Testis (tissue), 3 donors: ENCODE measurements around the gene TNNT1. TPM values are rescaled to one million over a fixed set of nuclear protein-coding genes. Genes with fewer than 3 reads are reported as not detected.
"Not testable (repeated sequence)": the region's sequence is repeated elsewhere in the genome, so short reads cannot be mapped to it uniquely, and the experiment has no call there.

Experiments used
- DNase-seq: peaks from one replicate; pipeline ENCODE4 v3.0.0-alpha.2; 2019
- H3K27ac ChIP-seq, 2 donors: fragments of 200-600 bp; sonication (generic); one replicate each; pipeline ENCODE4 v1.5.1; 2019
- H3K27me3 ChIP-seq: fragments of 200-600 bp; sonication (generic); one replicate; pipeline ENCODE4 v1.5.1; 2019
- H3K36me3 ChIP-seq: fragments of 200-600 bp; sonication (generic); one replicate; pipeline ENCODE4 v1.5.1; 2017; ENCODE audit warnings: low read depth; ENCODE audit errors: missing control alignments
- H3K4me1 ChIP-seq: fragments of 200-600 bp; sonication (generic); one replicate; pipeline ENCODE4 v1.5.1; 2019
- H3K4me3 ChIP-seq, 2 donors: fragments of 200-600 bp; sonication (generic); one replicate each; pipeline ENCODE4 v1.5.1; 2017 to 2019
- H3K9me3 ChIP-seq: fragments of 200-600 bp; sonication (generic); one replicate; pipeline ENCODE4 v1.5.1; 2017
- CTCF ChIP-seq, 3 experiments: fragments of 450-650 bp in 2 of 3; fragments of 200-600 bp in 1 of 3; sonication (generic) in 1 of 3; IDR thresholded peaks; one replicate each; pipeline ENCODE4 v1.5.1; 2016 to 2019; ENCODE audit warnings: antibody characterized with exemption in 3 of 3, mild to moderate bottlenecking in 2 of 3, moderate library complexity in 1 of 3
- POLR2A ChIP-seq: fragments of 450-650 bp; IDR thresholded peaks from one replicate; pipeline ENCODE4 v1.6.1; 2017; ENCODE audit warnings: antibody characterized with exemption, mild to moderate bottlenecking, moderate library complexity
- WGBS, 2 donors: methylation state at CpG; one replicate each; pipeline ENCODE4 v1.1.5; 2018; 5-methylcytosine and 5-hydroxymethylcytosine counted together
- intact Hi-C: fragments of 100-400 bp; cut with DNase I; formaldehyde crosslinking; loops from one replicate; pipeline ENCODE4 v1.15.1; 2023; ENCODE audit warnings: low total_unique reads
- polyA plus RNA-seq: library from polyadenylated mRNA; stranded (reverse); fragments of 350-450 nt; fragmentation: Illumina TruSeq; extraction: RNeasy Lipid Tissue Mini Kit (QIAGEN cat#74804); gene quantifications from one replicate; pipeline ENCODE4 v1.2.3, GENCODE V29; 2014; ENCODE audit warnings: low read depth, low replicate concordance; ENCODE audit not compliant: insufficient read depth
- total RNA-seq, 2 donors: library from RNA; depleted of rRNA; stranded (reverse); fragments of >200 nt; gene quantifications; one replicate each; pipeline ENCODE4 v1.2.3, GENCODE V29; 2016

TNNT1 gene
- total and polyA plus RNA-seq, 3 donors from 2014 or later, result 13.0 to 84.0 (median 14.5) TPM

GRCh38 chr19:55112246-55112776 is 36.7 kb downstream of the TNNT1 start:
- no peak for DNase-seq
- WGBS, 2 donors, result 91 to 96% methylated on average over 11 to 17 of the region's 25 CpGs
- Histone ChIP-seq H3K9me3 (no peaks in the 10 kb centered on the region), H3K4me1 (peaks cover 28% of the 10 kb centered on the region), H3K36me3 (no peaks in the 10 kb centered on the region), H3K4me3 (no peak overlapping the region), H3K27ac (peak overlapping the region in 1 of 2 donors; percentile 79), H3K27me3 (no peaks in the 10 kb centered on the region)
- intact Hi-C loops, result no loop called here
- TF ChIP-seq POLR2A, result no peak
- TF ChIP-seq CTCF (IDR thresholded peaks at IDR 0.05), result no peak

- Histone ChIP-seq H3K4me3 (no peak overlapping the region), H3K27ac (peak overlapping the region; percentile 24 to 36), H3K4me1 (peaks cover 28% of the 10 kb centered on the region), H3K27me3 (no peaks in the 10 kb centered on the region), H3K9me3 (no peaks in the 10 kb centered on the region), H3K36me3 (no peaks in the 10 kb centered on the region)
- TF ChIP-seq POLR2A, result no peak
- TF ChIP-seq CTCF (IDR thresholded peaks at IDR 0.05), result no peak
- DNase-seq, result no peak
- intact Hi-C loops, result no loop called here
- WGBS, 2 donors, result 79 to 84% methylated on average over 17 to 21 of the region's 21 CpGs
Measured at GRCh38 chr19:55111238-55111831, 37.7 kb downstream of the TNNT1 start.

GRCh38 chr19:55109527-55110291 is 39.3 kb downstream of the TNNT1 start:
- intact Hi-C loops, result no loop called here
- H3K27me3 ChIP-seq, result no peaks in the 10 kb centered on the region
- no peak overlapping the region for H3K4me3 ChIP-seq
- peaks cover 17% of the 10 kb centered on the region for H3K4me1 ChIP-seq
- 84 to 87% methylated on average over 15 to 19 of the region's 20 CpGs for WGBS, 2 donors
- TF ChIP-seq POLR2A, result no peak
- no peak for TF ChIP-seq CTCF (IDR thresholded peaks at IDR 0.05)
- H3K9me3 ChIP-seq, result no peaks in the 10 kb centered on the region
- H3K36me3 ChIP-seq, result no peaks in the 10 kb centered on the region
- DNase-seq, result no peak
- H3K27ac ChIP-seq, result no peak overlapping the region

- H3K4me1 ChIP-seq, H3K4me3 ChIP-seq, DNase-seq, H3K9me3 ChIP-seq, H3K36me3 ChIP-seq, intact Hi-C loops, H3K27ac ChIP-seq, H3K27me3 ChIP-seq: not testable (repeated sequence)
- WGBS, 2 donors, result 97 to 98% methylated on average over 3 of the region's 3 CpGs
Measured at GRCh38 chr19:55107252-55107651, 41.8 kb downstream of the TNNT1 start.

- no peak overlapping the region for H3K4me3 ChIP-seq
- DNase-seq, result no peak
- H3K27ac ChIP-seq, result no peak overlapping the region
- H3K9me3 ChIP-seq, result no peaks in the 10 kb centered on the region
- H3K36me3 ChIP-seq, result no peaks in the 10 kb centered on the region
- intact Hi-C loops, result no loop called here
- H3K27me3 ChIP-seq, result no peaks in the 10 kb centered on the region
- TF ChIP-seq POLR2A (no peak), CTCF (IDR thresholded peaks at IDR 0.05) (no peak)
- H3K4me1 ChIP-seq, result no peaks in the 10 kb centered on the region
- WGBS, 2 donors, result 92 to 100% methylated on average over 5 to 6 of the region's 6 CpGs
Measured at GRCh38 chr19:55106591-55106990, 42.4 kb downstream of the TNNT1 start.
